ENCODE measurements around the gene PRKAR2A. TPM values are rescaled to one million over a fixed set of nuclear protein-coding genes. Genes with fewer than 3 reads are reported as not detected.

The PRKAR2A gene
- polyA plus RNA-seq, 3 donors = 7.5 to 13.0 (median 12.3) TPM

DNA sequence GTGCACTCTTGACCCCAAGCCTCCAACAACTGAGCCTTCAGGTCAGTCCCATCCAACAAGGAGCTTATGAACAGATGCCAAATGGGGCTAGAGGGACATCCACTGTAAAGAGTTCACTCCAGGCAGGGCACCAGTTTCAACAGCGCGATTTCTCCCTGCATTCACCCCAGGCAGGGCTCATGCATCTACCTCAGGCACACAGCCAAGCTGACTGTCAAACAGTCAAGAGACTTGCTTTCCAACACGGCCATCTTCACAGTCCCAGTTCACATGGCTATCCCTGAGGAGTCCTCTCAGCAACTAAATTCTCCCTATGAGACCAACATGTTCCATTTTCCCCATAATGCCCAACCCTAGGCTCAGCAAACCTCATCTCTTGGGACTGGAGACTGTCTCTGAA is 33.3 kb upstream of the PRKAR2A start:
- Histone ChIP-seq H3K4me1 (ENCODE audit: control insufficient read depth in 1 of 2, insufficient read depth in 2 of 2, low read length in 2 of 2) (no peaks in the 10 kb centered on the region), H3K79me2 (ENCODE audit: insufficient read depth, low read length) (no peaks in the 10 kb centered on the region), H3K27me3 (ENCODE audit: control insufficient read depth in 2 of 2, insufficient read depth in 2 of 2, low read length in 2 of 2) (no peaks in the 10 kb centered on the region), H3K9ac (ENCODE audit: insufficient read depth, low read length, poor library complexity, severe bottlenecking) (no peak overlapping the region), H4K20me1 (ENCODE audit: insufficient read depth, low read length) (peaks cover 34% of the 10 kb centered on the region), H3K9me3 (replicated peaks in 1 of 2; ENCODE audit: control insufficient read depth in 1 of 2, insufficient read depth in 1 of 2, low read length in 2 of 2) (no peaks in the 10 kb centered on the region), H3K36me3 (replicated peaks in 1 of 2; ENCODE audit: control insufficient read depth in 1 of 2, insufficient read depth in 2 of 2, low read length in 2 of 2) (peaks cover 53 to 84% of the 10 kb centered on the region in 2 donors), H3K4me2 (replicated peaks; ENCODE audit: extremely low read depth, low read length, poor library complexity, severe bottlenecking) (no peak overlapping the region), H3K27ac (ENCODE audit: low read depth in 1 of 2, low read length in 2 of 2) (peak overlapping the region in 1 of 2 donors; percentile 8), H2AFZ (ENCODE audit: insufficient read depth, low read depth, low read length, poor library complexity, severe bottlenecking) (no peak overlapping the region), H3K4me3 (replicated peaks in 1 of 3; ENCODE audit: low read depth in 2 of 3, low read length in 3 of 3) (no peak overlapping the region)
- intact Hi-C loops (cut with micrococcal nuclease) = no loop called here
- Mint-ChIP-seq H3K27ac (peak overlapping the region in 4 of 7 donors; percentile 22 to 68 (median 44)), H3K27me3 (ENCODE audit: low read depth in 3 of 3) (peaks cover 0 to 1% (median 1%) of the 10 kb centered on the region in 3 donors), H3K36me3 (peaks cover 53 to 97% of the 10 kb centered on the region in 2 donors), H3K9me3 (no peaks in the 10 kb centered on the region), H3K4me1 (peaks cover 10% of the 10 kb centered on the region), H3K4me3 (no peak overlapping the region)
- 100% methylated on average over 3 of the region's 3 CpGs for WGBS (ENCODE audit: insufficient coverage)
- DNase-seq = no peak
- TF ChIP-seq, protein P1, sequence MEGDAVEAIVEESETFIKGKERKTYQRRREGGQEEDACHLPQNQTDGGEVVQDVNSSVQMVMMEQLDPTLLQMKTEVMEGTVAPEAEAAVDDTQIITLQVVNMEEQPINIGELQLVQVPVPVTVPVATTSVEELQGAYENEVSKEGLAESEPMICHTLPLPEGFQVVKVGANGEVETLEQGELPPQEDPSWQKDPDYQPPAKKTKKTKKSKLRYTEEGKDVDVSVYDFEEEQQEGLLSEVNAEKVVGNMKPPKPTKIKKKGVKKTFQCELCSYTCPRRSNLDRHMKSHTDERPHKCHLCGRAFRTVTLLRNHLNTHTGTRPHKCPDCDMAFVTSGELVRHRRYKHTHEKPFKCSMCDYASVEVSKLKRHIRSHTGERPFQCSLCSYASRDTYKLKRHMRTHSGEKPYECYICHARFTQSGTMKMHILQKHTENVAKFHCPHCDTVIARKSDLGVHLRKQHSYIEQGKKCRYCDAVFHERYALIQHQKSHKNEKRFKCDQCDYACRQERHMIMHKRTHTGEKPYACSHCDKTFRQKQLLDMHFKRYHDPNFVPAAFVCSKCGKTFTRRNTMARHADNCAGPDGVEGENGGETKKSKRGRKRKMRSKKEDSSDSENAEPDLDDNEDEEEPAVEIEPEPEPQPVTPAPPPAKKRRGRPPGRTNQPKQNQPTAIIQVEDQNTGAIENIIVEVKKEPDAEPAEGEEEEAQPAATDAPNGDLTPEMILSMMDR (IDR thresholded peaks at IDR 0.05) = no peak

DNA sequence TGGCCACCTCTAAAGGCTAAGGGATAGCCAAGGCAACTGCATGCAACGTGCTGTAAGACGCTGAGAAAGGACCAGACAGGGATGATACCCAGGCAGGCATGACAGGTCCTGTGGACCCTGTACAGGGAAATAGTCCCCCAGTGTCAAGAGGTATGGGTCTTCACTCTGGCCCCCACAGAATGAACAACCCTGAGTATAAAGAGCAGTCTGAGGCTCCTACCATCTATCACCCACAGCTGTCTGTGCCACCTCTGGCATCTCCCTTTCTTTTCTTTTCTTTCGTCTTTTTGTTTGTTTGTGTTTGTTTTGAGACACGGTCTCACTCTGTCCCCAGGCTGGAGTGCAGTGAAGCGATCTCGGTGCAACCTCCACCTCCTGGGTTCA is 32.3 kb upstream of the PRKAR2A start:
- DNase-seq = no peak
- Histone ChIP-seq H3K79me2 (ENCODE audit: insufficient read depth, low read length) (no peaks in the 10 kb centered on the region), H3K27me3 (ENCODE audit: control insufficient read depth in 2 of 2, insufficient read depth in 2 of 2, low read length in 2 of 2) (no peaks in the 10 kb centered on the region), H3K9me3 (replicated peaks in 1 of 2; ENCODE audit: control insufficient read depth in 1 of 2, insufficient read depth in 1 of 2, low read length in 2 of 2) (no peaks in the 10 kb centered on the region), H4K20me1 (ENCODE audit: insufficient read depth, low read length) (peaks cover 27% of the 10 kb centered on the region), H3K36me3 (replicated peaks in 1 of 2; ENCODE audit: control insufficient read depth in 1 of 2, insufficient read depth in 2 of 2, low read length in 2 of 2) (peaks cover 51 to 81% of the 10 kb centered on the region in 2 donors), H3K9ac (ENCODE audit: insufficient read depth, low read length, poor library complexity, severe bottlenecking) (no peak overlapping the region), H3K27ac (ENCODE audit: low read depth in 1 of 2, low read length in 2 of 2) (peak overlapping the region in 1 of 2 donors; percentile 12), H3K4me3 (replicated peaks in 1 of 3; ENCODE audit: low read depth in 2 of 3, low read length in 3 of 3) (no peak overlapping the region), H3K4me1 (ENCODE audit: control insufficient read depth in 1 of 2, insufficient read depth in 2 of 2, low read length in 2 of 2) (no peaks in the 10 kb centered on the region), H3K4me2 (replicated peaks; ENCODE audit: extremely low read depth, low read length, poor library complexity, severe bottlenecking) (no peak overlapping the region), H2AFZ (ENCODE audit: insufficient read depth, low read depth, low read length, poor library complexity, severe bottlenecking) (no peak overlapping the region)
- 81% methylated on average over 2 of the region's 6 CpGs for WGBS (ENCODE audit: insufficient coverage)
- Mint-ChIP-seq H3K36me3 (peaks cover 46 to 89% of the 10 kb centered on the region in 2 donors), H3K27ac (peak overlapping the region in 4 of 7 donors; percentile 42 to 60 (median 58)), H3K9me3 (no peaks in the 10 kb centered on the region), H3K27me3 (ENCODE audit: low read depth in 3 of 3) (peaks cover 0 to 1% (median 1%) of the 10 kb centered on the region in 3 donors), H3K4me3 (no peak overlapping the region), H3K4me1 (peaks cover 10% of the 10 kb centered on the region)
- intact Hi-C loops (cut with micrococcal nuclease) = no loop called here
- TF ChIP-seq, protein P1 (IDR thresholded peaks at IDR 0.05) = no peak
